ENCODE results near the gene CUX1. TPM values are rescaled to one million over a fixed set of nuclear protein-coding genes. Genes with fewer than 3 reads are reported as not detected.
A peak's percentile ranks its signal among the peaks of the same experiment; 100 is the strongest.
"Not testable (repeated sequence)": the region's sequence is repeated elsewhere in the genome, so short reads cannot be mapped to it uniquely, and the experiment has no call there.

The CUX1 gene
- total RNA-seq, 3 donors from 2014 or later: 35.1 to 54.4 (median 41.1) TPM

- no peak overlapping the region for H3K27ac ChIP-seq
These were observed 106.7 kb downstream of the CUX1 start for GRCh38 chr7:101924171-101924570.

GRCh38 chr7:101926265-101926664 is 108.8 kb downstream of the CUX1 start:
- intact Hi-C loops (cut with DNase I; ENCODE audit: low total_unique reads): no loop called here

More at GRCh38 chr7:101924171-101924570, 106.7 kb downstream of the CUX1 start:
- Histone ChIP-seq H3K36me3 (no peaks in the 10 kb centered on the region), H3K9me3 (no peaks in the 10 kb centered on the region), H3K4me3 (no peak overlapping the region), H3K4me1 (no peaks in the 10 kb centered on the region), H3K27me3 (no peaks in the 10 kb centered on the region)
- intact Hi-C loops (cut with DNase I; ENCODE audit: low total_unique reads): no loop called here
- TF ChIP-seq POLR2AphosphoS5 (IDR thresholded peaks at IDR 0.05): no peak
- no peak for TF ChIP-seq CTCF (IDR thresholded peaks at IDR 0.05)
- no peak for TF ChIP-seq POLR2A (IDR thresholded peaks at IDR 0.05)
- no peak for DNase-seq (ENCODE audit: low spot score in 2 of 2)

GRCh38 chr7:101927389-101927788 is 110.0 kb downstream of the CUX1 start:
- Histone ChIP-seq H3K9me3 (peaks cover 0 to 5% of the 10 kb centered on the region in 2 donors), H3K27me3 (no peaks in the 10 kb centered on the region), H3K36me3 (no peaks in the 10 kb centered on the region), H3K4me3 (no peak overlapping the region), H3K4me1 (no peaks in the 10 kb centered on the region), H3K27ac (no peak overlapping the region)
- intact Hi-C loops (cut with DNase I; ENCODE audit: low total_unique reads): no loop called here
- DNase-seq (ENCODE audit: low spot score in 2 of 2): no peak
- TF ChIP-seq POLR2AphosphoS5 (IDR thresholded peaks at IDR 0.05) (no peak), CTCF (IDR thresholded peaks at IDR 0.05) (no peak), POLR2A (IDR thresholded peaks at IDR 0.05) (no peak)

More at GRCh38 chr7:101926265-101926664, 108.8 kb downstream of the CUX1 start:
- no peaks in the 10 kb centered on the region for H3K36me3 ChIP-seq
- H3K4me1 ChIP-seq: no peaks in the 10 kb centered on the region
- TF ChIP-seq CTCF (IDR thresholded peaks at IDR 0.05) (no peak), POLR2A (IDR thresholded peaks at IDR 0.05) (no peak), POLR2AphosphoS5 (IDR thresholded peaks at IDR 0.05) (no peak)
- no peak overlapping the region for H3K4me3 ChIP-seq
- H3K9me3 ChIP-seq: peaks cover 0 to 5% of the 10 kb centered on the region in 2 donors
- no peaks in the 10 kb centered on the region for H3K27me3 ChIP-seq
- peak in 1 of 2 donors; percentile 12 for DNase-seq (ENCODE audit: low spot score in 2 of 2)
- no peak overlapping the region for H3K27ac ChIP-seq

GRCh38 chr7:101927802-101928201 is 110.4 kb downstream of the CUX1 start:
- no peak overlapping the region for H3K27ac ChIP-seq
- no peaks in the 10 kb centered on the region for H3K36me3 ChIP-seq
- H3K9me3 ChIP-seq: peaks cover 0 to 5% of the 10 kb centered on the region in 2 donors
- no peak for TF ChIP-seq CTCF (IDR thresholded peaks at IDR 0.05)
- no peak for TF ChIP-seq POLR2AphosphoS5 (IDR thresholded peaks at IDR 0.05)
- TF ChIP-seq POLR2A (IDR thresholded peaks at IDR 0.05): no peak
- intact Hi-C loops (cut with DNase I; ENCODE audit: low total_unique reads): no loop called here
- no peak for DNase-seq (ENCODE audit: low spot score in 2 of 2)
- no peaks in the 10 kb centered on the region for H3K27me3 ChIP-seq
- no peaks in the 10 kb centered on the region for H3K4me1 ChIP-seq
- no peak overlapping the region for H3K4me3 ChIP-seq

- no peak for DNase-seq (ENCODE audit: low spot score in 2 of 2)
- no peaks in the 10 kb centered on the region for H3K36me3 ChIP-seq
- H3K4me1 ChIP-seq: no peaks in the 10 kb centered on the region
- H3K9me3 ChIP-seq: peaks cover 0 to 5% of the 10 kb centered on the region in 2 donors
- no peaks in the 10 kb centered on the region for H3K27me3 ChIP-seq
- no peak overlapping the region for H3K4me3 ChIP-seq
- TF ChIP-seq POLR2A (IDR thresholded peaks at IDR 0.05) (no peak), CTCF (IDR thresholded peaks at IDR 0.05) (no peak)
- intact Hi-C loops (cut with DNase I; ENCODE audit: low total_unique reads): no loop called here
- no peak overlapping the region for H3K27ac ChIP-seq
These were observed 111.8 kb downstream of the CUX1 start for GRCh38 chr7:101929256-101929655.

- H3K9me3 ChIP-seq; H3K27ac ChIP-seq; H3K4me3 ChIP-seq; DNase-seq (ENCODE audit: low spot score in 2 of 2); intact Hi-C loops (cut with DNase I; ENCODE audit: low total_unique reads); H3K36me3 ChIP-seq; H3K4me1 ChIP-seq; H3K27me3 ChIP-seq: not testable (repeated sequence)
These were observed 112.5 kb downstream of the CUX1 start for GRCh38 chr7:101929911-101930310.

All from breast epithelium (tissue), 4 donors.